Skeletal muscle tissue (tissue), 4 donors: ENCODE data around the gene AFF2. TPM values are rescaled to one million over a fixed set of nuclear protein-coding genes. Genes with fewer than 3 reads are reported as not detected.

Experiments
- H3K27ac ChIP-seq: one replicate; pipeline ENCODE4 v1.7.0; 2013; ENCODE audit warnings: mild to moderate bottlenecking, low read depth, low read length, inconsistent platforms
- H3K27me3 ChIP-seq, 3 donors: one replicate each; pipeline ENCODE4 v1.7.0; 2013; ENCODE audit warnings: low read length in 3 of 3; ENCODE audit not compliant: control insufficient read depth in 3 of 3, insufficient read depth in 3 of 3
- H3K36me3 ChIP-seq, 3 donors: one replicate each; pipeline ENCODE4 v1.7.0; 2013; ENCODE audit warnings: low read length in 3 of 3; ENCODE audit not compliant: control insufficient read depth in 3 of 3, insufficient read depth in 3 of 3
- H3K4me1 ChIP-seq, 3 donors: one replicate each; pipeline ENCODE4 v1.7.0; 2013; ENCODE audit warnings: low read length in 3 of 3, mild to moderate bottlenecking in 3 of 3; ENCODE audit not compliant: control insufficient read depth in 3 of 3, insufficient read depth in 3 of 3
- H3K4me3 ChIP-seq, 3 donors: one replicate each; pipeline ENCODE4 v1.7.0; 2013; ENCODE audit warnings: low read length in 3 of 3
- H3K9ac ChIP-seq, 3 donors: one replicate each; pipeline ENCODE4 v1.7.0; 2013; ENCODE audit warnings: low read length in 3 of 3, mild to moderate bottlenecking in 3 of 3, moderate library complexity in 2 of 3, low read depth in 1 of 3
- H3K9me3 ChIP-seq, 3 donors: one replicate each; pipeline ENCODE4 v1.7.0; 2013; ENCODE audit warnings: low read length in 3 of 3; ENCODE audit not compliant: control insufficient read depth in 3 of 3
- total RNA-seq: library from RNA; depleted of rRNA; stranded (reverse); fragments of >200 nt; gene quantifications from one replicate; pipeline ENCODE4 v1.2.3, GENCODE V29; 2014
- donor health status: Osteomylitis.

Gene AFF2
- total RNA-seq, 1 donor from 2014 or later, result 2.6 TPM

DNA sequence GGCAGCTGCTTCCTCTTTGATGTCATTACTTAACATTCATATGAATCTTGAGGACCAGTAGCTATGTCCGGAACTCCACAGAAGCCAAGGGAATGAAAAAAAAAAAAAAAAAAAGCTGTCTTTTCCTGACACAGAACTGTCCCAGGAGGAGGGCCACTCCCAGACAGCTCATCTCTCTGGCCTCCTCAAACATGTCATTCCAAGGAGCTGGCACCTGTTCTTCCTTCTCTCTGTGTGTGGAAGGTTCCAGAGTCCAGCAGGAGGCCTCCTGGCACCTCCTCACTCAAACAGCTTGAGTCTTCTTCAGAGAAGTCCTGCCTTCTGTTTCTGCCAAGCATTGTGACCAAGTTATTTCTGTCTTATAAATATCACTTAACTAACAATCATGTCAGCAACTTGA is 458.5 kb downstream of the AFF2 start:
- Histone ChIP-seq H3K4me3 (no peak overlapping the region), H3K9me3 (no peaks in the 10 kb centered on the region), H3K9ac (no peak overlapping the region), H3K4me1 (no peaks in the 10 kb centered on the region), H3K27me3 (no peaks in the 10 kb centered on the region), H3K27ac (no peak overlapping the region), H3K36me3 (no peaks in the 10 kb centered on the region)

DNA sequence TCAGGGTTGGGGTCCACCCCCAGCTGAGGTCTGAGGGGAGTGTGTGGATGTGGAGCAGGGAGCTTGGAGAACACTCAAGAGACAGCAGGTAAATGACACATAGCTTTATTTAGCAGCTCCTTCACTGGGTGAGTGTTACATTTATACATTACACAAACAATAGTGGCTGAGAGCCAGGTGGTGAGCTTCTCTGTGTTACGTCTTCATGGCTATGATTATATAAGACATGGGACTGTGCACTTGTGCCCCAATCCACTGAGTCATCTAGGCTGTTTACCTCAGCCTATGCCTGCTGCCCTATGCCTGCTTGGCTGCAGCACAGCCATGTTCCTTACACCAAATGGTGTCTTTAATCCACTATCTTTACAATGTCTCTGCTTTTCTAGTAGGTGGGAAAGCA is 459.6 kb downstream of the AFF2 start:
- Histone ChIP-seq H3K9me3 (no peaks in the 10 kb centered on the region), H3K4me3 (no peak overlapping the region), H3K36me3 (no peaks in the 10 kb centered on the region), H3K4me1 (no peaks in the 10 kb centered on the region), H3K27me3 (no peaks in the 10 kb centered on the region), H3K27ac (no peak overlapping the region), H3K9ac (no peak overlapping the region)

DNA sequence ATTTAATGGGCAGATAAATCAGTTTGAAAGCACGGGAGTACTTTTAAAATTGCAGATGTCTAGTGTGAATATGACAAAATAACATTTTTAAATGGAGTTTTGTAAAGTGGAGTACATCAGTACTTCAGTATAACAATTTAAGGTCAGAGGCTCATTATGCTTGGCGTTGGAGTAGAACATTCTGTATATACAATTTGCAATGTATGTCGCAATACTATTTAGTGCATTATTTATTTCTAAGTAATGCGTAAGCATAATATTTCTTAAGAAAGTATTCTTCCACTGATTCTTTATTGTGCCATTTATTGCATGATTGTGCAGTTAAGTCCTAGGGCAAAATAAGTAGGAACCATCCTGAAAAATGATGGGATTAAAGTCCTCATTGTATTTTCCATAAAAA is 461.6 kb downstream of the AFF2 start:
- Histone ChIP-seq H3K9me3 (no peaks in the 10 kb centered on the region), H3K4me1 (no peaks in the 10 kb centered on the region), H3K9ac (no peak overlapping the region), H3K36me3 (no peaks in the 10 kb centered on the region), H3K27ac (no peak overlapping the region), H3K4me3 (no peak overlapping the region), H3K27me3 (no peaks in the 10 kb centered on the region)

DNA sequence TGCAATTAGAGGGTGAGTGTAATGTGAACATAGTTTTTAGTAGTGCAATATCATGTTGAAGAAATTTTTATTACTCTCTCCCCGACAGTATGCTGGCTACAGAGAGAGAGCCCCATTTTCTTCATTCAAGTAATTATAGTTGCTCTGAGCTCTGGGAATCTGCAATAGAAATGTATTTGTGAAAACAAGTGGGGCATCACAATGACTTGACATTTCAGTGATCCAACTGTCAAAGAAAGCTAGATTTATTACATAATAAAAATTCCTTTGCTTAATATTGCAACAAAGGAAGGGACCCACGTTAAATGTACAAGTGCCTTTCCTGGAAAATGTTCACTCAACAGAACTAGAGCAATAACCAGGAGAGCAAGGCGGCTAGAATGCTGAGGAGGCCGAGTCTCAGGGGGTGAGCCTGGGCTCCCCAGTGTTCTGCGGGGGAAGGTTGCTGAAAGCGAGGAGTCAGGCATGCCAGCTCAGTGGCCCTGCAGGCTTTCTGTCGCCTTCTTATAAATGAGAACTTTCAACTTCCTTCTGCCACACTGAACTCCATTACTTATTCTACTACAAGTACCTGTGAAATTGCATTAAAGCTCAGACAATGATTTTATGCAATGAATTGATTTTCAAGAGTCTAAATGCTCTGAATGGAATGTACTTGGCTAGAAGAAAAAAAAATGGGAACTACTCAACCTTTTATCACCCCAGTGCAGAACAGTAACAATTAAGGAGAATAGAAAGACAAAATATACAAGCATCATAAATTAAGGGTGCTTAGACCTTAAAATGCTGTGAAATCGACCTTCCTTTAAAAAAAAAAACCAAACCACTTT is 476.4 kb downstream of the AFF2 start:
- H3K36me3 ChIP-seq, result no peaks in the 10 kb centered on the region
- no peak overlapping the region for H3K9ac ChIP-seq
- no peaks in the 10 kb centered on the region for H3K9me3 ChIP-seq
- H3K4me1 ChIP-seq, result no peaks in the 10 kb centered on the region
- no peak overlapping the region for H3K4me3 ChIP-seq
- no peak overlapping the region for H3K27ac ChIP-seq
- H3K27me3 ChIP-seq, result no peaks in the 10 kb centered on the region

DNA sequence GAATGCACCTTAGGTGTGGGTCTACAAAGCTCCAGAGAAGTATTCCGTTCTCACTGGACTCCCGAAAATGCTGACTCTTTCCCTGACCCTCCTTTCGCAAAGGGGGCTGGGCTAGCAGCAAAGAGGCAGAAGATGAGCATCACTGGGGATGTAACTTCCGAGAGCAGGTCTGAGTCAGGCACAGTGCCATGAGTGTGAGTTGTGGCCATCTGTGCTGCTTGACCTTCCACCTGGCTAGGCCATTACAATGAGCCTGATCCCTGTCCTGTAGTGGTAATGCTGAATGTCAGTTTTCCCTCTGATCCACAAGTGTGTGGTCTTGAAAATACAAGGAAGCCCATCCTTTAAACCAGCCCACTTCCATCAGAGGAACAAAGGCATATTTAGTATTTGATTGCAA is 479.4 kb downstream of the AFF2 start:
- no peaks in the 10 kb centered on the region for H3K9me3 ChIP-seq
- no peak overlapping the region for H3K27ac ChIP-seq
- H3K9ac ChIP-seq, result no peak overlapping the region
- no peaks in the 10 kb centered on the region for H3K4me1 ChIP-seq
- no peaks in the 10 kb centered on the region for H3K36me3 ChIP-seq
- no peaks in the 10 kb centered on the region for H3K27me3 ChIP-seq
- no peak overlapping the region for H3K4me3 ChIP-seq

DNA sequence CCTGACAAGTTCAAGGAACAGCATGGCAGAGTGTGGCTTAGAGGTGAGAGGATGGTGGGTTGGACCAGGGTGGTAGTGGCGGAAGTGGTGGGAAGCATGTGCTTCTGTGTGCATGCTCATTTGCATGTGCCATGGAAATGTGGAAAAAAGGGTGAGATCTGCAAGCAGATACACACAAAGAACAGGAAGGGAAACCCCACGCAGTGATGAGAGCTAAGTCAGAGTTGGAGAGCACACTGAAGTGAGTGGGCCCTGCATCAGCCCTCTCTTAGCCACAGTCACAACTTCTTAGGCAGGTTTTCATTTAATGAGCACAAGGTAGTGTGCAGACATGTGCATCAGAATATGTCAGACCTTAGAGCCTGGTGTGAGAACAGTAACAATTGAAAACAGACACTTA is 483.8 kb downstream of the AFF2 start:
- Histone ChIP-seq H3K36me3 (no peaks in the 10 kb centered on the region), H3K9me3 (no peaks in the 10 kb centered on the region), H3K27me3 (no peaks in the 10 kb centered on the region), H3K9ac (no peak overlapping the region), H3K4me1 (no peaks in the 10 kb centered on the region), H3K4me3 (no peak overlapping the region), H3K27ac (no peak overlapping the region)

DNA sequence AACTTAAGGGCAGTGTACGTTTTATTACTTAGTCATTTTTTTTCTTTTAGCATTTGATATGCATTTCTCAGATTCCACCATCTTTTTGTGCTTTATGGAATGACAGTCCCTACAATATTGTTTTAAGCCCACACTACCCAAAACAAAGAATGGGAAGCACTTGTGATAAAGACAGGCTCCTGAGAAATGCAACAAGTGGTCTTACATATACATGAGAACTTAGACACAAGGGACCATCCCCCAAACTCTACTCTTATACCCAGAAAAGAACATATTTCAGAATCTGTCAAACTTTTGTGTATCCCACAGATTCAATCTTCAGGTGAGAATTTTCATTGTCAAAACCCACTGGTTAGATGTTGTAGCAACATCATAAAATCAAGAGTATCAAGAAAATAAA is 491.1 kb downstream of the AFF2 start:
- Histone ChIP-seq H3K4me3 (no peak overlapping the region), H3K9me3 (no peaks in the 10 kb centered on the region), H3K36me3 (no peaks in the 10 kb centered on the region), H3K27me3 (no peaks in the 10 kb centered on the region), H3K27ac (no peak overlapping the region), H3K9ac (no peak overlapping the region), H3K4me1 (no peaks in the 10 kb centered on the region)

DNA sequence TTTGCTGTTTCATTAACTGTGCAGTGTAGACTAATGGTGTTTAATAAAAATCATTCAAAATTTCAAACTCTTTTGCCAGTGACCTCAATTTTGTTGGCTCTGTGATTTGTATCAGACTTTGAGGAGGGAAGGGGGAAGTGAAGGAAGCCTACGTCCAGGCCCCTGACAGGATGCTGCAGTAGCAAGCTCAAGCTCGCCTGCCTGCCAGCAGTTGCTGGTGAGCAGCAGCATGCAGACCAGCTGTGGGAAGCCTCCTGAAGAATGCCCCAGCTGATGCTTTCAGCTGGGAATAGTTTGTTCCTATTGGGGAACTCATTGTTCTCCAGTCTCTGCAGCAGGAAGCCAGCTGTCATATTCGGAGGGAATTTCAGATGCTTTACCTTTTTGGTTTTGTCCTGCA is 495.2 kb downstream of the AFF2 start:
- Histone ChIP-seq H3K4me1 (no peaks in the 10 kb centered on the region), H3K27me3 (no peaks in the 10 kb centered on the region), H3K27ac (no peak overlapping the region), H3K9ac (no peak overlapping the region), H3K4me3 (no peak overlapping the region), H3K9me3 (no peaks in the 10 kb centered on the region), H3K36me3 (no peaks in the 10 kb centered on the region)

DNA sequence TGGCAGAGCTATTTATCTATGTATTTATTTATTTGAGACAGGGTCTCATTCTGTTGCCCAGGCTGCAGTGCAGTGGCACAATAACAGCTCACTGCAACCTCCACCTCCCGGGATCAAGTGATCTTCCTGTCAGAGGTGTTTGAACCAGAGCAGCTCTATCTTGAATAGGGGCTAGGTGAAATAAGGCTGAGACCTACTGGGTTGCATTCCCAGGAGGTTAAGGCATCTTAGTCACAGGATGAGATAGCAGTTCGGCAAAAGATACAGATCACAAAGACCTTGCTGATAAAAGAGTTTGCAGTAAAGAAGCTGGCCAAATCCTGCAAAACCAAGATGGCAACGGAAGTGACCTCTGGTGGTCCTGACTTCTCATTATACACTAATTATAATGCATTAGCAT is 501.9 kb downstream of the AFF2 start:
- H3K27me3 ChIP-seq, result no peaks in the 10 kb centered on the region
- no peaks in the 10 kb centered on the region for H3K9me3 ChIP-seq
- no peak overlapping the region for H3K4me3 ChIP-seq
- no peak overlapping the region for H3K9ac ChIP-seq
- H3K4me1 ChIP-seq, result no peaks in the 10 kb centered on the region
- H3K27ac ChIP-seq, result no peak overlapping the region
- H3K36me3 ChIP-seq, result no peaks in the 10 kb centered on the region

DNA sequence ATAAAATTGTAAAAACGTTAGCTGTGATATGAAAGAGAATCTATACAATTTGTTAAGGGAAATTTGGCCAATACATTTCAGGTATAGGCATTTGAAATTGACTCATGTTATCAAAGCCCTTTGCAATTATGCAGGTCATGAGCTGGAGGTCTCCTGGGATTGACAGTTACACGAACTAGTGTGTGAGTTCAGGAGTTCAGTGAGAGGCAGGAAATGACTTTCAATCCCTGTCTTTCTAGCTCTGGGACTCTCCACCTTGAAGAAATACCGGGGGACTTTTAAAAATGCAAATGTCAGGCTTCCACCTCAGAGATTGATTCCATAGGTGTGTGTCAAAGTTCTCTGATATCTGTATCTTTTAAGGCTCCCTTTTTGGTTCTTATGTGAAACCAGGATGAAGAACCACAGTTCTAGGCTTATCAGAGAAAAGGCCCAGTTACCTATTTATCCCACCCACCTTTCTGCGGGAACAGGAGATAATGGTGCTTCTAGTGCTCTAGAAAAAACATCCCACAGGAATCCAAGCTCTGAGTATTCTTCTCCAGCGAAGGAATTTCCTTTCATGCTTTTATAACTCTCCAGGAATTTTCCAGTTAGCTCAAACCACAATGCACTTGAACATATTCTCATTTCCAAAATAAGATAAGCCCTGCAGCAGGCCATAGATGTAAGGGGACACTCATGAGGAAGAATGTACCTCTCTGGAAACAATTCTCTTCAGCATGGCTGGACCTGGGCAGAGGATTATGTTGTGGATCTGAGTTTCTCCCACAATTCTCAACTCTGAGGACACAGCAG is 503.6 kb downstream of the AFF2 start:
- H3K27me3 ChIP-seq, result no peaks in the 10 kb centered on the region
- no peaks in the 10 kb centered on the region for H3K4me1 ChIP-seq
- H3K4me3 ChIP-seq, result no peak overlapping the region
- H3K9ac ChIP-seq, result no peak overlapping the region
- H3K9me3 ChIP-seq, result no peaks in the 10 kb centered on the region
- H3K27ac ChIP-seq, result no peak overlapping the region
- H3K36me3 ChIP-seq, result no peaks in the 10 kb centered on the region
